HEK293T (cell line): Measurements from ENCODE around the gene PLXNB1.
"Not testable (repeated sequence)": the region's sequence is repeated elsewhere in the genome, so short reads cannot be mapped to it uniquely, and the experiment has no call there.

Experiments used
- CTCF ChIA-PET: fragments of 350-600 bp; formaldehyde crosslinking; extraction: SDS; loops from one replicate; lab custom pipeline; 2021; ENCODE audit warnings: antibody characterized with exemption, inconsistent platforms; lab: Yijun Ruan, JAX
- POLR2A ChIA-PET: fragments of 350-600 bp; formaldehyde crosslinking; extraction: SDS; loops from one replicate; lab custom pipeline; 2020; ENCODE audit warnings: antibody characterized with exemption, inconsistent platforms; lab: Yijun Ruan, JAX
- DNase-seq: peaks from one replicate; pipeline ENCODE4 v3.0.0; 2012; ENCODE audit warnings: mixed read lengths; ENCODE audit errors: extremely low spot score
- ARNT ChIP-seq: fragments of 450-650 bp; IDR thresholded peaks from 2 replicates; pipeline ENCODE4 v1.6.1; 2017; ENCODE audit warnings: mild to moderate bottlenecking
- BHLHE40 ChIP-seq: fragments of 450-650 bp; IDR thresholded peaks from 2 replicates; pipeline ENCODE4 v1.6.1; 2016; ENCODE audit warnings: mild to moderate bottlenecking, moderate library complexity, borderline replicate concordance
- CTBP1 ChIP-seq: fragments of 450-650 bp; IDR thresholded peaks from 2 replicates; pipeline ENCODE4 v1.6.1; 2016; ENCODE audit warnings: borderline replicate concordance
- ELF4 ChIP-seq: fragments of 450-650 bp; IDR thresholded peaks from 2 replicates; pipeline ENCODE4 v1.6.1; 2017; ENCODE audit warnings: antibody characterized with exemption
- FOXA1 ChIP-seq: fragments of 450-650 bp; IDR thresholded peaks from 2 replicates; pipeline ENCODE4 v1.6.1; 2016; ENCODE audit warnings: mild to moderate bottlenecking
- FOXK2 ChIP-seq: fragments of 450-650 bp; IDR thresholded peaks from 2 replicates; pipeline ENCODE4 v1.6.1; 2016; ENCODE audit warnings: mild to moderate bottlenecking
- FOXM1 ChIP-seq: fragments of 450-650 bp; IDR thresholded peaks from 2 replicates; pipeline ENCODE4 v1.6.1; 2017; ENCODE audit warnings: mild to moderate bottlenecking, borderline replicate concordance
- HDGF ChIP-seq: fragments of 450-650 bp; IDR thresholded peaks from 2 replicates; pipeline ENCODE4 v1.6.1; 2017; ENCODE audit warnings: antibody characterized with exemption, borderline replicate concordance
- L3MBTL2 ChIP-seq: fragments of 450-650 bp; conservative IDR thresholded peaks from 2 replicates; pipeline ENCODE4 v1.6.1; 2016; ENCODE audit warnings: mild to moderate bottlenecking
- NFRKB ChIP-seq: fragments of 450-650 bp; IDR thresholded peaks from 2 replicates; pipeline ENCODE4 v1.6.1; 2016; ENCODE audit warnings: mild to moderate bottlenecking, moderate library complexity
- PKNOX1 ChIP-seq: fragments of 450-650 bp; IDR thresholded peaks from 2 replicates; pipeline ENCODE4 v1.6.1; 2016
- SP1 ChIP-seq: fragments of 450-650 bp; IDR thresholded peaks from 2 replicates; pipeline ENCODE4 v1.6.1; 2017
- SUZ12 ChIP-seq: fragments of 450-650 bp; IDR thresholded peaks from 2 replicates; pipeline ENCODE4 v1.6.1; 2016; ENCODE audit warnings: mild to moderate bottlenecking
- TARDBP ChIP-seq: fragments of 450-650 bp; IDR thresholded peaks from 2 replicates; pipeline ENCODE4 v1.6.1; 2016
- ZNF384 ChIP-seq: fragments of 450-650 bp; IDR thresholded peaks from 2 replicates; pipeline ENCODE4 v1.6.1; 2016

Gene PLXNB1

GRCh38 chr3:48403533-48404439 lies 26.1 kb downstream of the PLXNB1 start:
- ChIA-PET CTCF (interaction anchor here (8.0 kb wide), 1 partner anchor 31 kb away, joined by 213 read pairs; no protein-coding TSS in a partner anchor), POLR2A (no interaction called here)
- TF ChIP-seq SUZ12 (no peak), ZNF384 (no peak), TARDBP (no peak), ELF4 (no peak), SP1 (no peak), FOXM1 (no peak), PKNOX1 (no peak), BHLHE40 (no peak)
- DNase-seq = no peak

- POLR2A ChIA-PET = interaction anchor here (1.1 kb wide), 1 partner anchor 44 kb away, joined by 3 read pairs; the partner anchor contains the start of gene ATRIP
- DNase-seq = no peak
Observed at GRCh38 chr3:48402907-48403306, 27.0 kb downstream of the PLXNB1 start.

GRCh38 chr3:48402281-48402732 lies 27.6 kb downstream of the PLXNB1 start:
- DNase-seq = no peak
- CTCF ChIA-PET = interaction anchor here (8.0 kb wide), 1 partner anchor 33 kb away, joined by 213 read pairs; no protein-coding TSS in a partner anchor
- TF ChIP-seq BHLHE40 (no peak), ARNT (no peak), TARDBP (no peak), PKNOX1 (no peak), NFRKB (no peak), FOXA1 (no peak), ELF4 (no peak), L3MBTL2 (no peak), CTBP1 (no peak), HDGF (no peak)
- POLR2A ChIA-PET = interaction anchor here (1.1 kb wide), 1 partner anchor 44 kb away, joined by 3 read pairs; the partner anchor contains the start of gene ATRIP

More at GRCh38 chr3:48402907-48403306, 27.0 kb downstream of the PLXNB1 start:
- TF ChIP-seq ELF4 = no peak
- TF ChIP-seq FOXK2 = no peak
- no peak for TF ChIP-seq NFRKB
- no peak for TF ChIP-seq ARNT
- TF ChIP-seq CTBP1 = no peak
- TF ChIP-seq PKNOX1 = no peak
- no peak for TF ChIP-seq L3MBTL2
- CTCF ChIA-PET = interaction anchor here (8.0 kb wide), 1 partner anchor 32 kb away, joined by 213 read pairs; no protein-coding TSS in a partner anchor

GRCh38 chr3:48401434-48401901 lies 28.4 kb downstream of the PLXNB1 start:
- ChIA-PET POLR2A (interaction anchor here (1.2 to 2.2 kb wide), 6 partner anchors 28 to 45 kb away, joined by 3 to 13 read pairs (median 6); partner anchors contain the start of genes ATRIP, CCDC51, PLXNB1 and TMA7), CTCF (interaction anchor here (0.6 to 8.0 kb wide), 18 partner anchors 10 to 167 kb away, joined by 3 to 213 read pairs (median 4); partner anchors contain the start of genes ATRIP, CCDC51 and TMA7)
- DNase-seq = not testable (repeated sequence)

- TF ChIP-seq PKNOX1 (no peak), L3MBTL2 (no peak), CTBP1 (no peak), BHLHE40 (no peak), ZNF384 (no peak), FOXK2 (no peak), SP1 (no peak), FOXM1 (no peak)
- ChIA-PET POLR2A (interaction anchor here (1.2 to 2.2 kb wide), 6 partner anchors 29 to 45 kb away, joined by 3 to 13 read pairs (median 6); partner anchors contain the start of genes ATRIP, CCDC51, PLXNB1 and TMA7), CTCF (interaction anchor here (0.6 to 8.0 kb wide), 24 partner anchors 8 to 169 kb away, joined by 3 to 213 read pairs (median 4); partner anchors contain the start of genes ATRIP, CCDC51 and TMA7)
- DNase-seq = peak; percentile 80
Observed at GRCh38 chr3:48400824-48401433, 29.0 kb downstream of the PLXNB1 start.
